ENCODE results near the gene TSEN34. TPM values are rescaled to one million over a fixed set of nuclear protein-coding genes. Genes with fewer than 3 reads are reported as not detected.
"Not testable (repeated sequence)": the region's sequence is repeated elsewhere in the genome, so short reads cannot be mapped to it uniquely, and the experiment has no call there.

TSEN34 gene
- total RNA-seq, 2 donors from 2014 or later = 36.7 to 37.0 TPM

GRCh38 chr19:54179921-54180461, 11.1 kb upstream of the TSEN34 start:
- Histone ChIP-seq H3K36me3 (no peaks in the 10 kb centered on the region), H3K9me3 (no peaks in the 10 kb centered on the region), H3K27ac (no peak overlapping the region), H3K27me3 (no peaks in the 10 kb centered on the region), H3K4me3 (no peak overlapping the region), H3K4me1 (no peaks in the 10 kb centered on the region)
- TF ChIP-seq CTCF (IDR thresholded peaks at IDR 0.05) = peak in 1 of 2 donors; percentile 14
- no peak for DNase-seq (ENCODE audit: low spot score)

- Histone ChIP-seq H3K4me3 (no peak overlapping the region), H3K27me3 (no peaks in the 10 kb centered on the region), H3K9me3 (no peaks in the 10 kb centered on the region), H3K4me1 (no peaks in the 10 kb centered on the region), H3K36me3 (no peaks in the 10 kb centered on the region), H3K27ac (no peak overlapping the region)
- TF ChIP-seq CTCF (IDR thresholded peaks at IDR 0.05) = no peak
- no peak for DNase-seq (ENCODE audit: low spot score)
Measured at GRCh38 chr19:54180691-54181091, 10.4 kb upstream of the TSEN34 start.

- H3K9me3 ChIP-seq; H3K27me3 ChIP-seq; H3K27ac ChIP-seq; H3K36me3 ChIP-seq; DNase-seq (ENCODE audit: low spot score); H3K4me1 ChIP-seq; H3K4me3 ChIP-seq: not testable (repeated sequence)
Measured at GRCh38 chr19:54181894-54182293, 9.2 kb upstream of the TSEN34 start.

GRCh38 chr19:54183431-54183830, 7.7 kb upstream of the TSEN34 start:
- DNase-seq (ENCODE audit: low spot score) = no peak
- Histone ChIP-seq H3K9me3 (no peaks in the 10 kb centered on the region), H3K36me3 (no peaks in the 10 kb centered on the region)

GRCh38 chr19:54186351-54186750, 4.8 kb upstream of the TSEN34 start:
- DNase-seq (ENCODE audit: low spot score) = no peak
- no peak for TF ChIP-seq CTCF (IDR thresholded peaks at IDR 0.05)
- no peak overlapping the region for H3K4me3 ChIP-seq
- H3K36me3 ChIP-seq = no peaks in the 10 kb centered on the region
- H3K4me1 ChIP-seq = peaks cover 0 to 13% of the 10 kb centered on the region in 2 donors
- no peaks in the 10 kb centered on the region for H3K9me3 ChIP-seq
- H3K27me3 ChIP-seq = no peaks in the 10 kb centered on the region
- no peak overlapping the region for H3K27ac ChIP-seq

More at GRCh38 chr19:54183431-54183830, 7.7 kb upstream of the TSEN34 start:
- Histone ChIP-seq H3K4me1 (peaks cover 0 to 5% of the 10 kb centered on the region in 2 donors), H3K27me3 (no peaks in the 10 kb centered on the region), H3K27ac (no peak overlapping the region), H3K4me3 (no peak overlapping the region)
- TF ChIP-seq CTCF (IDR thresholded peaks at IDR 0.05) = no peak

GRCh38 chr19:54186934-54187381, 4.2 kb upstream of the TSEN34 start:
- DNase-seq (ENCODE audit: low spot score) = no peak
- peaks cover 0 to 19% of the 10 kb centered on the region in 2 donors for H3K4me1 ChIP-seq
- H3K27me3 ChIP-seq = no peaks in the 10 kb centered on the region

More at GRCh38 chr19:54186934-54187381, 4.2 kb upstream of the TSEN34 start:
- Histone ChIP-seq H3K27ac (no peak overlapping the region), H3K4me3 (no peak overlapping the region), H3K36me3 (no peaks in the 10 kb centered on the region), H3K9me3 (no peaks in the 10 kb centered on the region)
- TF ChIP-seq CTCF (IDR thresholded peaks at IDR 0.05) = no peak

Data from right atrium auricular region (tissue), 2 donors.